Trophoblast cell (in vitro differentiated cells and primary cell): ENCODE data around the gene HDHD2.

Experiments
- DNase-seq, 2 donors: peaks; one replicate each; pipeline ENCODE4 v3.0.0-alpha.2; 2016
- H2AFZ ChIP-seq: 2 replicates; pipeline ENCODE4 v1.6.1; 2013; ENCODE audit warnings: low read length, moderate library complexity, mild to moderate bottlenecking; ENCODE audit not compliant: insufficient read depth, poor library complexity
- H2AK5ac ChIP-seq: 2 replicates; pipeline ENCODE4 v1.6.1; 2013; ENCODE audit warnings: mild to moderate bottlenecking, low read length
- H2BK120ac ChIP-seq: 2 replicates; pipeline ENCODE4 v1.6.1; 2013; ENCODE audit warnings: low read length, mild to moderate bottlenecking, moderate library complexity; ENCODE audit not compliant: insufficient read depth, poor library complexity
- H2BK12ac ChIP-seq: 2 replicates; pipeline ENCODE4 v1.6.1; 2013; ENCODE audit warnings: mild to moderate bottlenecking, low read length, moderate library complexity
- H2BK5ac ChIP-seq: 2 replicates; pipeline ENCODE4 v1.6.1; 2013; ENCODE audit warnings: low read length, low read depth, moderate library complexity, mild to moderate bottlenecking; ENCODE audit not compliant: poor library complexity
- H3K14ac ChIP-seq: 2 replicates; pipeline ENCODE4 v1.6.1; 2013; ENCODE audit warnings: mild to moderate bottlenecking, low read length
- H3K18ac ChIP-seq: 2 replicates; pipeline ENCODE4 v1.6.1; 2013; ENCODE audit warnings: mild to moderate bottlenecking, low read length
- H3K23ac ChIP-seq: 2 replicates; pipeline ENCODE4 v1.6.1; 2013; ENCODE audit warnings: low read length
- H3K27ac ChIP-seq: 2 replicates; pipeline ENCODE4 v1.5.1; 2013; ENCODE audit warnings: low read depth, mild to moderate bottlenecking, inconsistent platforms, low read length, moderate library complexity
- H3K27me3 ChIP-seq: 2 replicates; pipeline ENCODE4 v1.6.1; 2013; ENCODE audit warnings: inconsistent platforms, mild to moderate bottlenecking, low read length, moderate library complexity; ENCODE audit not compliant: insufficient read depth
- H3K36me3 ChIP-seq, 2 experiments: 1 replicate in 1 of 2; 2 replicates in 1 of 2; pipeline ENCODE4 v1.6.1; 2013; ENCODE audit warnings: low read length in 2 of 2, mild to moderate bottlenecking in 2 of 2, moderate library complexity in 1 of 2; ENCODE audit not compliant: insufficient read depth in 2 of 2, control insufficient read depth in 1 of 2
- H3K4ac ChIP-seq: 2 replicates; pipeline ENCODE4 v1.6.1; 2013; ENCODE audit warnings: low read depth, mild to moderate bottlenecking, low read length, moderate library complexity
- H3K4me1 ChIP-seq, 2 experiments: 1 replicate in 1 of 2; 2 replicates in 1 of 2; pipeline ENCODE4 v1.6.1; 2013; ENCODE audit warnings: low read length in 2 of 2, mild to moderate bottlenecking in 2 of 2, moderate library complexity in 1 of 2; ENCODE audit not compliant: insufficient read depth in 2 of 2, control insufficient read depth in 1 of 2
- H3K4me2 ChIP-seq: 2 replicates; pipeline ENCODE4 v1.6.1; 2013; ENCODE audit warnings: inconsistent platforms, mild to moderate bottlenecking, low read length, moderate library complexity
- H3K4me3 ChIP-seq: 2 replicates; pipeline ENCODE4 v1.5.1; 2013; ENCODE audit warnings: mild to moderate bottlenecking, low read depth, low read length, inconsistent platforms
- H3K79me1 ChIP-seq: one replicate; pipeline ENCODE4 v1.6.1; 2013; ENCODE audit warnings: low read length
- H3K79me2 ChIP-seq: 2 replicates; pipeline ENCODE4 v1.6.1; 2013; ENCODE audit warnings: low read length, mild to moderate bottlenecking; ENCODE audit not compliant: control insufficient read depth, insufficient read depth, poor library complexity
- H3K9ac ChIP-seq: 2 replicates; pipeline ENCODE4 v1.6.1; 2013; ENCODE audit warnings: mild to moderate bottlenecking, low read length
- H3K9me3 ChIP-seq: 2 replicates; pipeline ENCODE4 v1.6.1; 2013; ENCODE audit warnings: low read depth, mild to moderate bottlenecking, control low read depth, inconsistent platforms, low read length; ENCODE audit not compliant: insufficient read depth
- H4K12ac ChIP-seq: 2 replicates; pipeline ENCODE4 v1.6.1; 2013; ENCODE audit warnings: low read depth, mild to moderate bottlenecking, low read length, moderate library complexity
- H4K8ac ChIP-seq: 2 replicates; pipeline ENCODE4 v1.6.1; 2013; ENCODE audit warnings: low read depth, mild to moderate bottlenecking, low read length, moderate library complexity
- H4K91ac ChIP-seq: one replicate; pipeline ENCODE4 v1.6.1; 2013; ENCODE audit warnings: low read depth, mild to moderate bottlenecking, low read length, moderate library complexity
- WGBS: extraction: QIAGEN DNeasy Blood & Tissue Kit; methylation state at CpG from one replicate; pipeline ENCODE4 v1.1.7; 2013; ENCODE audit warnings: missing lambda C conversion rate; ENCODE audit not compliant: insufficient read length, insufficient coverage; ENCODE audit errors: extremely low coverage; 5-methylcytosine and 5-hydroxymethylcytosine counted together

Gene HDHD2

GRCh38 chr18:47115205-47115604 is 35.1 kb downstream of the HDHD2 start:
- H4K12ac ChIP-seq = no peak overlapping the region
- H2AFZ ChIP-seq = no peak overlapping the region
- H3K79me1 ChIP-seq = no peaks in the 10 kb centered on the region
- H3K9ac ChIP-seq = no peak overlapping the region
- no peaks in the 10 kb centered on the region for H3K79me2 ChIP-seq
- no peak for DNase-seq
- H3K4ac ChIP-seq = no peak overlapping the region
- no peak overlapping the region for H2BK120ac ChIP-seq
- H3K9me3 ChIP-seq = no peaks in the 10 kb centered on the region
- H2BK5ac ChIP-seq = no peak overlapping the region
- H3K36me3 ChIP-seq = peaks cover 6 to 13% of the 10 kb centered on the region in 2 experiments
- H4K91ac ChIP-seq = no peak overlapping the region
- H3K27me3 ChIP-seq = no peaks in the 10 kb centered on the region
- no peaks in the 10 kb centered on the region for H3K4me1 ChIP-seq
- no peak overlapping the region for H3K18ac ChIP-seq
- no peak overlapping the region for H2BK12ac ChIP-seq
- H3K14ac ChIP-seq = no peak overlapping the region
- no CpG with 5 or more reads among the region's 2 CpGs for WGBS
- H3K23ac ChIP-seq = no peak overlapping the region
- H3K4me3 ChIP-seq = no peak overlapping the region
- H3K4me2 ChIP-seq = no peak overlapping the region
- no peak overlapping the region for H4K8ac ChIP-seq
- no peak overlapping the region for H3K27ac ChIP-seq
- H2AK5ac ChIP-seq = no peak overlapping the region

GRCh38 chr18:47113796-47114540 is 36.3 kb downstream of the HDHD2 start:
- H3K4ac ChIP-seq = no peak overlapping the region
- H3K4me2 ChIP-seq = no peak overlapping the region
- no peak overlapping the region for H2AK5ac ChIP-seq
- H3K9me3 ChIP-seq = no peaks in the 10 kb centered on the region
- no peak overlapping the region for H3K4me3 ChIP-seq
- no CpG with 5 or more reads among the region's 2 CpGs for WGBS
- H3K14ac ChIP-seq = no peak overlapping the region
- H3K79me1 ChIP-seq = no peaks in the 10 kb centered on the region
- H2BK12ac ChIP-seq = no peak overlapping the region
- no peak overlapping the region for H3K18ac ChIP-seq
- H3K23ac ChIP-seq = no peak overlapping the region
- no peaks in the 10 kb centered on the region for H3K27me3 ChIP-seq
- no peak overlapping the region for H4K8ac ChIP-seq
- H3K4me1 ChIP-seq = no peaks in the 10 kb centered on the region
- H2AFZ ChIP-seq = no peak overlapping the region
- peaks cover 6 to 14% of the 10 kb centered on the region in 2 experiments for H3K36me3 ChIP-seq
- no peak overlapping the region for H4K91ac ChIP-seq
- no peak overlapping the region for H2BK120ac ChIP-seq
- H4K12ac ChIP-seq = no peak overlapping the region
- DNase-seq = no peak
- no peaks in the 10 kb centered on the region for H3K79me2 ChIP-seq
- no peak overlapping the region for H3K9ac ChIP-seq
- no peak overlapping the region for H2BK5ac ChIP-seq
- H3K27ac ChIP-seq = no peak overlapping the region

GRCh38 chr18:47110492-47111274 is 39.6 kb downstream of the HDHD2 start:
- Histone ChIP-seq H2BK12ac (no peak overlapping the region), H3K4me1 (no peaks in the 10 kb centered on the region), H2AK5ac (no peak overlapping the region), H2BK5ac (no peak overlapping the region), H3K79me1 (no peaks in the 10 kb centered on the region), H3K4me3 (no peak overlapping the region), H3K9me3 (no peaks in the 10 kb centered on the region), H4K8ac (no peak overlapping the region), H4K91ac (no peak overlapping the region), H3K14ac (no peak overlapping the region), H3K27ac (no peak overlapping the region), H3K4ac (no peak overlapping the region), H3K4me2 (no peak overlapping the region), H4K12ac (no peak overlapping the region), H3K27me3 (no peaks in the 10 kb centered on the region), H2AFZ (no peak overlapping the region), H3K23ac (no peak overlapping the region), H3K18ac (no peak overlapping the region), H3K36me3 (peaks cover 6 to 15% of the 10 kb centered on the region in 2 experiments), H2BK120ac (no peak overlapping the region), H3K79me2 (no peaks in the 10 kb centered on the region), H3K9ac (no peak overlapping the region)
- WGBS = no CpG with 5 or more reads among the region's 6 CpGs
- DNase-seq = no peak

GRCh38 chr18:47109720-47110119 is 40.6 kb downstream of the HDHD2 start:
- H3K27me3 ChIP-seq = no peaks in the 10 kb centered on the region
- H2BK120ac ChIP-seq = no peak overlapping the region
- H3K4me2 ChIP-seq = no peak overlapping the region
- no peak overlapping the region for H4K12ac ChIP-seq
- no peaks in the 10 kb centered on the region for H3K79me2 ChIP-seq
- H3K18ac ChIP-seq = no peak overlapping the region
- H3K4me3 ChIP-seq = no peak overlapping the region
- no peak overlapping the region for H4K91ac ChIP-seq
- no peak overlapping the region for H3K27ac ChIP-seq
- no peak overlapping the region for H2AK5ac ChIP-seq
- H3K4ac ChIP-seq = no peak overlapping the region
- H3K9ac ChIP-seq = no peak overlapping the region
- no peaks in the 10 kb centered on the region for H3K9me3 ChIP-seq
- no peak overlapping the region for H3K23ac ChIP-seq
- no peaks in the 10 kb centered on the region for H3K79me1 ChIP-seq
- H2AFZ ChIP-seq = no peak overlapping the region
- peaks cover 4 to 14% of the 10 kb centered on the region in 2 experiments for H3K36me3 ChIP-seq
- H2BK12ac ChIP-seq = no peak overlapping the region
- no peak overlapping the region for H2BK5ac ChIP-seq
- no peak overlapping the region for H4K8ac ChIP-seq
- no CpG with 5 or more reads among the region's 1 CpG for WGBS
- H3K4me1 ChIP-seq = no peaks in the 10 kb centered on the region
- H3K14ac ChIP-seq = no peak overlapping the region
- DNase-seq = no peak
